ENCODE measurements around the gene CIAO2A.

DNA sequence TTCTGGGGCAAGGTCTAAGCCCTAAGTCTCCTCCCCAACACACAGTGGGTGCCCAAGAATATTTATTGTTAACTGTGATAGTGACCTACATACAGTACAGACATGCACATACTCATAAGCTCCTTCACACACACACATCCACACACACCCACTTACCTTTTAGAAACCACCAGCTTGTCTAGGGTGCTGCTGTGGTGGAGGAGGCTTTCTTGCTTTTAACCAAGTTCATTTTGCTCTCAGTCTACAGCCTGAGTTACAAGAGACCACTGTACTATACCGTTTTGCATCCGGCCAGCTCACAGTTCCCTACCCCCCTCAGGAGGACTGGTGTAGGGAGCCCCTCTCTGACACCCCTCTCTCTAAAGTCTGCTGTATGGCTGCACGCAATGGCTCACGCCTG lies 64.0 kb downstream of the CIAO2A start:
- no peak for TF ChIP-seq GATA2 (IDR thresholded peaks at IDR 0.05; ENCODE audit: low read depth, low read length)
- TF ChIP-seq GATA3 (IDR thresholded peaks at IDR 0.05; ENCODE audit: low read depth, low read length) = no peak

Data from SH-SY5Y (cell line).